GM12873 (cell line): Measurements from ENCODE around the gene GSTA2.
"Not testable (repeated sequence)": the region's sequence is repeated elsewhere in the genome, so short reads cannot be mapped to it uniquely, and the experiment has no call there.

ENCODE experiments used
- TF ChIP-seq, protein P1 (sequence below): IDR thresholded peaks from 2 replicates; pipeline ENCODE4 v1.5.1; 2012; ENCODE audit warnings: low read depth, mild to moderate bottlenecking, moderate library complexity, low read length, control low read depth; ENCODE audit not compliant: insufficient read depth; ENCODE audit errors: missing control alignments

Gene GSTA2

DNA sequence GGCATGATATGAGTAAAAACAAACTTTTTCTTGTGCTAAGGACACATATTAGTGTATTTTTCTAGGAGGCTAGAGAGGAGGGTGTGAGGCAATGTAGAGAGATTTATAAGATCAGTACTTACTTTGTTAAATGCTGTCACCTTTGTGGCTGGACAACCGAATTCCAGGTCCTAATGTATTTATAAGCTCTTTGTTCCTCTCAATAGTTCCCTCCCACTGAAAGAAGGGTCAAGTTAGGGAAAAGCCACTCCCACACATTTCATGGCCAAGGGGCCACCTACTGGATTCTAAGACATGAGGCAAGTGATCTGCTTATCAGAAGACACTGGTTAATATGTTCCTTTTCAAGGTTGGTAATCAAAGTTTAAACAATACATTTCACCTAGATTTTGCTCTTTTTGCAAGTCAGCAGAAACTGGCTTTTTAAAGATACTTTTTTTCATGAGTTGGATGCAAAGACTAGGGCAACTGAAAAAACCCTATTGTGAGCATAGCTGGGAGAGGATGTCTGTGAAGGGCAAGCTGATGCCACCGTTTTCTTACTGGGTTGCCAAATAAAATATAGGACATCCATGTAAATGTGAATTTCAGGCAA is at the start of gene GSTA2:
TSS of gene GSTA2 (minus strand) at position 154 of the 595 bp plus-strand sequence. CDS start 5,528 bp downstream, outside the sequence.
- TF ChIP-seq, protein P1, sequence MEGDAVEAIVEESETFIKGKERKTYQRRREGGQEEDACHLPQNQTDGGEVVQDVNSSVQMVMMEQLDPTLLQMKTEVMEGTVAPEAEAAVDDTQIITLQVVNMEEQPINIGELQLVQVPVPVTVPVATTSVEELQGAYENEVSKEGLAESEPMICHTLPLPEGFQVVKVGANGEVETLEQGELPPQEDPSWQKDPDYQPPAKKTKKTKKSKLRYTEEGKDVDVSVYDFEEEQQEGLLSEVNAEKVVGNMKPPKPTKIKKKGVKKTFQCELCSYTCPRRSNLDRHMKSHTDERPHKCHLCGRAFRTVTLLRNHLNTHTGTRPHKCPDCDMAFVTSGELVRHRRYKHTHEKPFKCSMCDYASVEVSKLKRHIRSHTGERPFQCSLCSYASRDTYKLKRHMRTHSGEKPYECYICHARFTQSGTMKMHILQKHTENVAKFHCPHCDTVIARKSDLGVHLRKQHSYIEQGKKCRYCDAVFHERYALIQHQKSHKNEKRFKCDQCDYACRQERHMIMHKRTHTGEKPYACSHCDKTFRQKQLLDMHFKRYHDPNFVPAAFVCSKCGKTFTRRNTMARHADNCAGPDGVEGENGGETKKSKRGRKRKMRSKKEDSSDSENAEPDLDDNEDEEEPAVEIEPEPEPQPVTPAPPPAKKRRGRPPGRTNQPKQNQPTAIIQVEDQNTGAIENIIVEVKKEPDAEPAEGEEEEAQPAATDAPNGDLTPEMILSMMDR = not testable (repeated sequence)

DNA sequence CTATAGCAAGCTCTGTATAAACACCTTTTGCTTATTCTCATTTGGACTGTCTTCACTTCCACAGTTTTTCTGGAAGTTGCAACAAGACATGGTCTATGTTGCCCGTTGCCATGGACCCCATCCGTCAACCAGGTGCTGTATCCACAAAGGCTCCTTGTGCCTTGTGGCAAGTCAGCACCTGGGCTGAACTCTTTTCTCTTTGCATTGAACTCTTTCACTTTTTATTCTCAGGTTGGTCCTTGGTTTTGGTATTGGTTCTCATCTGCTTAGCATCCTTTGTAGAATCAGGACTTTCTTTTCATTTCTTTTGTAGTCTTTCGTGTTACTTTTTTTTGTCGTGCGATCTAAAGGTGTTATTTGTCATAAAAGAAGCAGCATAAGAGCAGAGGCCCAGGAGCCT is 45.4 kb upstream of the GSTA2 start:
- TF ChIP-seq, protein P1 = no peak

DNA sequence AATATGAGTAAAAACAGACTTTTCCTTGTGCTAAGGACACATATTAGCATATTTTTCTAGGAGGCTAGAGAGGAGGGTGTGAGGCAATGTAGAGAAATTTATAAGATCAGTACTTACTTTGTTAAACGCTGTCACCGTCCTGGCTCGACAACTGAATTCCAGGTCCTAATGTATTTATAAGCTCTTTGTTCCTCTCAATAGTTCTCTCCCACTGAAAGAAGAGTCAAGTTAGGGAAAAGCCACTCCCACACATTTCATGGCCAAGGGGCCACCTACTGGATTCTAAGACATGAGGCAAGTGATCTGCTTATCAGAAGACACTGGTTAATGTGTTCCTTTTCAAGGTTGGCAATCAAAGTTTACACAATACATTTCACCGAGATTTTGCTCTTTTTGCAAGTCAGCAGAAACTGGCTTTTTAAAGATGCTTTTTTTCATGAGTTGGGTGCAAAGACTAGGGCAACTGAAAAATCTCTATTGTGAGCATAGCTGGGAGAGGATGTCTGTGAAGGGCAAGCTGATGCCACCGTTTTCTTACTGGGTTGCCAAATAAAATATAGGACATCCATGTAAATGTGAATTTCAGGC is 40.5 kb upstream of the GSTA2 start, which contains the start of gene GSTA1:
TSS of gene GSTA1 (minus strand) at position 149 of the 588 bp plus-strand sequence. CDS start 4,549 bp downstream, outside the sequence.
- TF ChIP-seq, protein P1 = not testable (repeated sequence)

DNA sequence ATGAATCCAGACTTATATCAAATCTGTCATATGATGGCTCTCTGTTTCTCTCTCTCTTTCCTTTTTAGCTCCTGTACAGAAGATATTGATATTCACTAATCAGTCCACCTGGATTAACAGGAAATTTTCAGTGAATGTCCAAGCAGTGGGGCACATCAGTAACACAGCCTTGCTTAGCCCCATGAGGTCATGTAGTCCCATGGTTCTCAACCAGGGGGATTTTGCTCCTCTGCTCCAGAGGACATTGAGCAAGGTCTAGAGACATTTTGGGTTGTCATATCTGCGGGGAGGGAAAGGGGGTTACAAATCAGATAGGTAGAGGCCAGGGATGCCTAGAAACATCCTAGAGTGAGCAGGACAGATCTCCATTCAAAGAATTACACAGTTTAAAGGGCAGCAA is 39.5 kb upstream of the GSTA2 start:
- TF ChIP-seq, protein P1 = no peak

DNA sequence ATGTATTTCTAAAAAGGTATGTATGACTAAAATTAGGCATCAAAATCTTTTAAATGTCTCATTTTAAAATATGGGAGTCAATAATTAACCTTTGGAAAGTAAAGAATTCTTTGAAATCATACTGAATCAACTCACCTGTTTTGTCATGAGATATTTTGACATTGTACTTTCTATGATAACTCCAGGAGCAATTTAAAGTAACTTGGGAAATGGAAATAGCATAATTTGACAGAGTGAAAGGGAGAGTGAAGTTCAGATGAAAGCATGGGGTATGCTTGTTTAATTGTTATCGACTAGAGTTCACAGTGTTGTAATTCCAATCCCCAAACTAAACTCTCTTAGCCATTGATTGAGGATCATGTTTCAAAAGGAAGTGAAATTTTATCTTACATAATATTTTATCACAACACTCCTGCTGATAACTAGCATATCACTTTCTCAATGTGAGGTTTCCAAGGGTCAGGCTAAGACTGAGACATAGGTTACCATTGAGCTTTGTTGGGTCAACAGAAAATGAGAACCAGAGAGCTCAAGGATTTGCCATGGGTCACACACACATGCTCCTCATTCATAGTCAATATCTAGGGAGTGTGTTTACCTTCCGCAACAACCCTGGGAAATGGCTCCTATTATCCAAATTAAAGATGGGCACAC is 38.0 kb upstream of the GSTA2 start:
- TF ChIP-seq, protein P1 = no peak

DNA sequence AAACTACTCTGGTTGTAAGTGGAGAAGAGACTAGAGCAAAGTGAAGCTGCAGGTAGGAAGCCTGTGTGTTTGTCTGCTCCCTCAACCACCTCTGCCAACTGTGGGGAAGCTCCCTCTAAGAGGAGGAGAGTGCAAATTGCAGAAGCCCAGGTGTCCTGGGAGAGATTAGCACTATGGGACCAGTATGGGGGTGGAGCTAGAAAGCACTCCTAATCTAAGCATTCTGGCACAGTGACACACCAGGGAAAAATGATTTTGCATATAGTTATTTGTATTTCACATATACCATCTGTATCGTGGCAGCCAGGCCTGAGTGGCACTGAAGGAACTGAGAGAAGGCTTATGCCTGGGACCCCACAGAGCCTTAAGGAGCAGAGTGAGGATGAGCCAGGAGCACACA is 27.6 kb upstream of the GSTA2 start:
- TF ChIP-seq, protein P1 = no peak

DNA sequence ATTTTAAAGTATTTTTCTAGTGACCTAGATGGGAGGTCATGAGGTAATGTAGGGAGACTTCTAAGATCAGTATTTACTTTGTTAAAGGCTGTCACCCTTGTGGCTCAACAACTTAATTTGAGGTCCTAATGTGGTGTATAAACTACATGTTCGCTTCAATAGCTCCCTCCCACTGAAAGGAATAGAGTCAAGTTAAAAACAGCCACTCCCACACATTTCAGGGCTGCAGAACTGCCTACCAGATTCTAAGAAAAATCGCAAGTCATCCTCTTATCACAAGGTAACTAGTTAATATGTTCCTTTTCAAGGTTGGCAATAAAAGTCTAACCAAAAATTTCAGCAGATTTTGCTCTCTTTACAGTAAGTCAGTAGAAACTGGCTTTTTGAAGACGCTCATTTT is 25.2 kb upstream of the GSTA2 start:
- TF ChIP-seq, protein P1 = no peak
